HCT116 (cell line): ENCODE measurements around the gene GSTM3. TPM values are rescaled to one million over a fixed set of nuclear protein-coding genes. Genes with fewer than 3 reads are reported as not detected.

ENCODE experiments used
- ATAC-seq: fragments of 200-7000 bp; cut with Tn5 transposase; 2 replicates; pipeline ENCODE4 v1.9.1; 2020; ENCODE audit warnings: mild to moderate bottlenecking, moderate library complexity
- BruUV-seq: library from RNA; stranded (reverse); fragments of 400-500 nt; replicated peaks from 2 replicates; lab custom pipeline; 2021; lab: Mats Ljungman, UMichigan
- CTCF ChIA-PET: fragments of 300-600 bp; sonication (Branson Sonifier 250); formaldehyde crosslinking; loops from one replicate; lab custom pipeline; 2021; ENCODE audit warnings: antibody characterized with exemption; lab: Charles Lee
- POLR2A ChIA-PET: fragments of 300-600, 350-600 bp; sonication (Branson Sonifier 250); formaldehyde crosslinking; loops from one replicate; lab custom pipeline; 2021; ENCODE audit warnings: antibody characterized with exemption; lab: Charles Lee
- RAD21 ChIA-PET, 2 experiments: fragments of 300-600 bp; sonication (Branson Sonifier 250); formaldehyde crosslinking; loops; one replicate each; lab custom pipeline; 2023; ENCODE audit warnings: low total read pairs in 2 of 2; ENCODE audit not compliant: uncharacterized antibody in 2 of 2, unreplicated experiment in 2 of 2, low non-redundant PET in 1 of 2; lab: Charles Lee
- DNase-seq: peaks from one replicate; pipeline ENCODE4 v3.0.0-alpha.2; 2010; ENCODE audit warnings: low read depth, low spot score
- H2AFZ ChIP-seq: fragments of 200-600 bp; shearing (Covaris generic), sonication (generic); 2 replicates; pipeline ENCODE4 v1.6.1; 2017; ENCODE audit warnings: low read depth, mixed run types, mixed read lengths, antibody characterized with exemption, low read length; ENCODE audit not compliant: poor library complexity, severe bottlenecking
- H3K27ac ChIP-seq: 2 replicates; pipeline ENCODE4 v1.5.1; 2012; ENCODE audit warnings: low read depth, low read length
- H3K27me3 ChIP-seq: fragments of 200-600 bp; sonication (generic); 2 replicates; pipeline ENCODE4 v1.6.1; 2016; ENCODE audit warnings: mixed run types, low read length, mixed read lengths; ENCODE audit not compliant: insufficient read depth
- H3K36me3 ChIP-seq, 2 experiments: fragments of 200-500 bp in 1 of 2; fragments of 200-600 bp in 1 of 2; sonication (Bioruptor generic) in 1 of 2; sonication (generic) in 1 of 2; 2 replicates each; pipeline versions ENCODE4 v1.5.1 to v1.6.1; 2014 to 2016; ENCODE audit warnings: low read length in 2 of 2, inconsistent platforms in 1 of 2, mixed read lengths in 1 of 2, mixed run types in 1 of 2; ENCODE audit not compliant: insufficient read depth in 2 of 2, control insufficient read depth in 1 of 2
- H3K4me1 ChIP-seq, 2 experiments: fragments of 200-600 bp in 1 of 2; sonication (generic) in 1 of 2; 2 replicates each; pipeline versions ENCODE4 v1.5.1 to v1.6.1; 2012 to 2017; ENCODE audit warnings: low read length in 2 of 2, inconsistent platforms in 1 of 2, mild to moderate bottlenecking in 1 of 2, mixed read lengths in 1 of 2, mixed run types in 1 of 2, moderate library complexity in 1 of 2; ENCODE audit not compliant: insufficient read depth in 2 of 2, control insufficient read depth in 1 of 2
- H3K4me2 ChIP-seq: fragments of 200-600 bp; sonication (generic); 2 replicates; pipeline ENCODE4 v1.6.1; 2017; ENCODE audit warnings: mixed run types, low read length, mixed read lengths
- H3K4me3 ChIP-seq, 2 experiments: fragments of 200-600 bp in 1 of 2; sonication (generic) in 1 of 2; replicated peaks in 1 of 2; 2 replicates each; pipeline ENCODE4 v1.5.1; 2011 to 2016; ENCODE audit warnings: low read length in 2 of 2, control low read depth in 1 of 2, low read depth in 1 of 2, mild to moderate bottlenecking in 1 of 2, mixed read lengths in 1 of 2, mixed run types in 1 of 2
- H3K79me2 ChIP-seq: fragments of 200-600 bp; sonication (generic); 2 replicates; pipeline ENCODE4 v1.6.1; 2017; ENCODE audit warnings: mild to moderate bottlenecking, mixed run types, low read length, moderate library complexity, mixed read lengths; ENCODE audit not compliant: insufficient read depth
- H3K9ac ChIP-seq: fragments of 200-600 bp; sonication (generic); 2 replicates; pipeline ENCODE4 v1.6.1; 2016; ENCODE audit warnings: low read length, mixed read lengths
- H3K9me2 ChIP-seq: fragments of 200-600 bp; sonication (generic), shearing (Covaris generic); 2 replicates; pipeline ENCODE4 v1.6.1; 2017; ENCODE audit warnings: mixed run types, mild to moderate bottlenecking, moderate library complexity; ENCODE audit not compliant: insufficient read depth
- H3K9me3 ChIP-seq, 2 experiments: fragments of 200-500 bp in 1 of 2; fragments of 200-600 bp in 1 of 2; sonication (Bioruptor generic) in 1 of 2; sonication (generic) in 1 of 2; 2 replicates each; pipeline ENCODE4 v1.6.1; 2014 to 2017; ENCODE audit warnings: low read length in 2 of 2, mixed read lengths in 2 of 2, inconsistent platforms in 1 of 2, low read depth in 1 of 2, mild to moderate bottlenecking in 1 of 2, mixed run types in 1 of 2, moderate library complexity in 1 of 2; ENCODE audit not compliant: control insufficient read depth in 1 of 2, insufficient read depth in 1 of 2
- H4K20me1 ChIP-seq: fragments of 200-600 bp; sonication (generic), shearing (Covaris generic); 2 replicates; pipeline ENCODE4 v1.6.1; 2017; ENCODE audit warnings: mixed run types, mild to moderate bottlenecking, moderate library complexity; ENCODE audit not compliant: insufficient read depth
- CBX3 ChIP-seq: IDR thresholded peaks from 2 replicates; pipeline ENCODE4 v1.6.1; 2012; ENCODE audit warnings: low read depth
- CEBPB ChIP-seq: IDR thresholded peaks from 2 replicates; pipeline ENCODE4 v1.6.1; 2012; ENCODE audit warnings: low read depth
- ELF1 ChIP-seq: IDR thresholded peaks from 2 replicates; pipeline ENCODE4 v1.6.1; 2012; ENCODE audit warnings: low read depth, borderline replicate concordance
- EZH2 ChIP-seq: fragments of 200-600 bp; sonication (generic); IDR thresholded peaks from 2 replicates; pipeline ENCODE4 v1.6.1; 2017; ENCODE audit warnings: antibody characterized with exemption, mixed run types
- FOSL1 ChIP-seq: IDR thresholded peaks from 2 replicates; pipeline ENCODE4 v1.6.1; 2012; ENCODE audit warnings: low read depth
- JUND ChIP-seq: IDR thresholded peaks from 2 replicates; pipeline ENCODE4 v1.6.1; 2012
- POLR2AphosphoS5 ChIP-seq: IDR thresholded peaks from 2 replicates; pipeline ENCODE4 v1.6.1; 2011; ENCODE audit warnings: mild to moderate bottlenecking, low read depth, low read length, moderate library complexity
- TCF7L2 ChIP-seq: IDR thresholded peaks from 2 replicates; pipeline ENCODE4 v1.7.0; 2011; ENCODE audit warnings: borderline replicate concordance, inconsistent platforms; ENCODE audit not compliant: insufficient read depth, insufficient read length; ENCODE audit errors: extremely low read depth
- ZFX ChIP-seq: fragments of 450-650 bp; IDR thresholded peaks from 2 replicates; pipeline ENCODE4 v1.6.1; 2017
- ZNF274 ChIP-seq: fragments of 200-500 bp; sonication (Bioruptor generic); IDR thresholded peaks from 2 replicates; pipeline ENCODE4 v1.6.1; 2014; ENCODE audit warnings: mild to moderate bottlenecking, low read depth, low read length, inconsistent platforms
- intact Hi-C: fragments of 100-400 bp; cut with micrococcal nuclease; formaldehyde crosslinking; loops from 2 replicates; pipeline ENCODE4 v1.10.0; 2022
- total RNA-seq: library from RNA; stranded (reverse); gene quantifications from one replicate; pipeline ENCODE4 v1.2.1, GENCODE V29; 2021; ENCODE audit not compliant: unreplicated experiment
- TF ChIP-seq, protein P1 (sequence below): IDR thresholded peaks from 2 replicates; pipeline ENCODE4 v1.6.1; 2011; ENCODE audit warnings: mild to moderate bottlenecking, low read length, moderate library complexity; ENCODE audit not compliant: insufficient replicate concordance; ENCODE audit errors: extremely low read depth

GSTM3 gene
- total RNA-seq, 1 experiment from 2014 or later, result 0.39 TPM

GRCh38 chr1:109764561-109765482 lies 24.0 kb upstream of the GSTM3 start:
- peaks cover 12 to 27% of the 10 kb centered on the region in 2 experiments for H3K4me1 ChIP-seq
- H3K9ac ChIP-seq, result no peak overlapping the region
- BruUV-seq, result no TSS peak
- H3K4me2 ChIP-seq, result no peak overlapping the region; the same call in 1 of the 2 replicates
- ChIA-PET RAD21 (no interaction called here), POLR2A (no interaction called here), CTCF (no interaction called here)
- no peak overlapping the region for H2AFZ ChIP-seq
- ATAC-seq (no peak), DNase-seq (no peak)
- no peaks in the 10 kb centered on the region for H3K36me3 ChIP-seq
- TF ChIP-seq CBX3, result no peak
- TF ChIP-seq CEBPB, result no peak
- TF ChIP-seq TCF7L2, result no peak
- TF ChIP-seq POLR2AphosphoS5, result no peak
- TF ChIP-seq EZH2, result no peak
- TF ChIP-seq JUND, result no peak
- no peak for TF ChIP-seq FOSL1
- TF ChIP-seq, protein P1, sequence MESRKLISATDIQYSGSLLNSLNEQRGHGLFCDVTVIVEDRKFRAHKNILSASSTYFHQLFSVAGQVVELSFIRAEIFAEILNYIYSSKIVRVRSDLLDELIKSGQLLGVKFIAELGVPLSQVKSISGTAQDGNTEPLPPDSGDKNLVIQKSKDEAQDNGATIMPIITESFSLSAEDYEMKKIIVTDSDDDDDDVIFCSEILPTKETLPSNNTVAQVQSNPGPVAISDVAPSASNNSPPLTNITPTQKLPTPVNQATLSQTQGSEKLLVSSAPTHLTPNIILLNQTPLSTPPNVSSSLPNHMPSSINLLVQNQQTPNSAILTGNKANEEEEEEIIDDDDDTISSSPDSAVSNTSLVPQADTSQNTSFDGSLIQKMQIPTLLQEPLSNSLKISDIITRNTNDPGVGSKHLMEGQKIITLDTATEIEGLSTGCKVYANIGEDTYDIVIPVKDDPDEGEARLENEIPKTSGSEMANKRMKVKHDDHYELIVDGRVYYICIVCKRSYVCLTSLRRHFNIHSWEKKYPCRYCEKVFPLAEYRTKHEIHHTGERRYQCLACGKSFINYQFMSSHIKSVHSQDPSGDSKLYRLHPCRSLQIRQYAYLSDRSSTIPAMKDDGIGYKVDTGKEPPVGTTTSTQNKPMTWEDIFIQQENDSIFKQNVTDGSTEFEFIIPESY, result no peak
- TF ChIP-seq ZNF274, result no peak
- no peak for TF ChIP-seq ZFX
- TF ChIP-seq ELF1, result no peak
- no peak overlapping the region for H3K4me3 ChIP-seq
- H3K27me3 ChIP-seq, result no peaks in the 10 kb centered on the region
- no peaks in the 10 kb centered on the region for H3K9me3 ChIP-seq
- no peaks in the 10 kb centered on the region for H3K9me2 ChIP-seq
- intact Hi-C loops, result no loop called here
- no peak overlapping the region for H3K27ac ChIP-seq
- no peaks in the 10 kb centered on the region for H4K20me1 ChIP-seq
- no peaks in the 10 kb centered on the region for H3K79me2 ChIP-seq
